MCF 10A (cell line): Measurements from ENCODE around the gene IL17A. TPM values are rescaled to one million over a fixed set of nuclear protein-coding genes. Genes with fewer than 3 reads are reported as not detected.

Experiments
- BruUV-seq: library from RNA; stranded (reverse); fragments of 400-500 nt; replicated peaks from 2 replicates; lab custom pipeline; 2021; lab: Mats Ljungman, UMichigan
- CTCF ChIA-PET: fragments of 300-600 bp; sonication (Branson Sonifier 250); formaldehyde crosslinking; extraction: SDS; loops from one replicate; lab custom pipeline; 2021; ENCODE audit warnings: antibody characterized with exemption, inconsistent platforms; lab: Yijun Ruan, JAX
- POLR2A ChIA-PET: fragments of 300-600, 350-650 bp; sonication (Branson Sonifier 250); formaldehyde crosslinking; extraction: SDS; loops from one replicate; lab custom pipeline; 2020; ENCODE audit warnings: antibody characterized with exemption, inconsistent platforms; lab: Yijun Ruan, JAX
- DNase-seq: peaks from one replicate; pipeline ENCODE4 v3.0.0-alpha.2; 2018; ENCODE audit not compliant: unreplicated experiment
- H3K27ac Mint-ChIP-seq: one replicate; pipeline ENCODE4 v1.8.0; 2022; ENCODE audit warnings: mild to moderate bottlenecking, low read depth, mixed read lengths; ENCODE audit not compliant: unreplicated experiment
- H3K27me3 Mint-ChIP-seq: one replicate; pipeline ENCODE4 v1.8.0; 2022; ENCODE audit warnings: mixed read lengths; ENCODE audit not compliant: insufficient read depth, unreplicated experiment
- H3K36me3 Mint-ChIP-seq: one replicate; pipeline ENCODE4 v1.8.0; 2022; ENCODE audit warnings: mild to moderate bottlenecking, moderate library complexity, mixed read lengths; ENCODE audit not compliant: insufficient read depth, unreplicated experiment
- H3K4me1 Mint-ChIP-seq: one replicate; pipeline ENCODE4 v1.8.0; 2022; ENCODE audit warnings: mixed read lengths; ENCODE audit not compliant: insufficient read depth, unreplicated experiment
- H3K4me3 Mint-ChIP-seq: one replicate; pipeline ENCODE4 v1.8.0; 2022; ENCODE audit warnings: mild to moderate bottlenecking, moderate library complexity, mixed read lengths; ENCODE audit not compliant: unreplicated experiment
- H3K9me3 Mint-ChIP-seq: one replicate; pipeline ENCODE4 v1.8.0; 2022; ENCODE audit warnings: mixed read lengths; ENCODE audit not compliant: unreplicated experiment
- intact Hi-C: fragments of 100-400 bp; cut with micrococcal nuclease; formaldehyde crosslinking; loops from 2 replicates; pipeline ENCODE4 v1.14.1; 2022
- total RNA-seq: library from RNA; stranded (reverse); gene quantifications from 2 replicates; pipeline ENCODE4 v1.2.3, GENCODE V29; 2022
- TF ChIP-seq, protein P1 (sequence below): fragments of 200-600 bp; IDR thresholded peaks from one replicate; pipeline ENCODE4 v1.8.0; 2022; ENCODE audit warnings: antibody characterized with exemption, mild to moderate bottlenecking; ENCODE audit not compliant: unreplicated experiment

The IL17A gene
- total RNA-seq, 1 experiment from 2014 or later, result not detected

DNA sequence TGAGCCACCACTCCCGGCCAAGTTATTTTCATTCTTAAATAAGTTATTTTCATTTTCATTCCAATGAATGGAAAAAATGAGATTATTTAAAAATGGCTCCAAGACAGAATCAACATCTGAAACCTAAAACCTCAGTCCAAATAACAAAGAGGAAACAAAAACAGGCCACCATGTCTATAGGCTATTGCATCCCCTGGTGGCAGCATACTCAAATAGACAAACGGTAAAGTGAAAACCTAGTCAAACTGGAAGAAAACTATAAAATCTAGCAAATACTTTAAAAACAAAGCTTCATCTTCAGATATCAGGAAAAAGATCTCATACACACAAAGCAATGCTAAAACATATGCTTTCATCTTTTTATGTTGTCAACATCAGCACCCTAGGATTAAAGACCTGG is 20.9 kb downstream of the IL17A start:
- no peak for DNase-seq
- Mint-ChIP-seq H3K9me3 (no peaks in the 10 kb centered on the region), H3K27ac (no peak overlapping the region), H3K4me3 (no peak overlapping the region), H3K4me1 (no peaks in the 10 kb centered on the region), H3K36me3 (no peaks in the 10 kb centered on the region), H3K27me3 (peaks cover 3% of the 10 kb centered on the region)
- ChIA-PET POLR2A (no interaction called here), CTCF (interaction anchor here (1.2 to 1.5 kb wide), 2 partner anchors 27 to 45 kb away, joined by 4 to 9 read pairs; no protein-coding TSS in a partner anchor)
- intact Hi-C loops, result no loop called here
- TF ChIP-seq, protein P1, sequence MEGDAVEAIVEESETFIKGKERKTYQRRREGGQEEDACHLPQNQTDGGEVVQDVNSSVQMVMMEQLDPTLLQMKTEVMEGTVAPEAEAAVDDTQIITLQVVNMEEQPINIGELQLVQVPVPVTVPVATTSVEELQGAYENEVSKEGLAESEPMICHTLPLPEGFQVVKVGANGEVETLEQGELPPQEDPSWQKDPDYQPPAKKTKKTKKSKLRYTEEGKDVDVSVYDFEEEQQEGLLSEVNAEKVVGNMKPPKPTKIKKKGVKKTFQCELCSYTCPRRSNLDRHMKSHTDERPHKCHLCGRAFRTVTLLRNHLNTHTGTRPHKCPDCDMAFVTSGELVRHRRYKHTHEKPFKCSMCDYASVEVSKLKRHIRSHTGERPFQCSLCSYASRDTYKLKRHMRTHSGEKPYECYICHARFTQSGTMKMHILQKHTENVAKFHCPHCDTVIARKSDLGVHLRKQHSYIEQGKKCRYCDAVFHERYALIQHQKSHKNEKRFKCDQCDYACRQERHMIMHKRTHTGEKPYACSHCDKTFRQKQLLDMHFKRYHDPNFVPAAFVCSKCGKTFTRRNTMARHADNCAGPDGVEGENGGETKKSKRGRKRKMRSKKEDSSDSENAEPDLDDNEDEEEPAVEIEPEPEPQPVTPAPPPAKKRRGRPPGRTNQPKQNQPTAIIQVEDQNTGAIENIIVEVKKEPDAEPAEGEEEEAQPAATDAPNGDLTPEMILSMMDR, result peak; percentile 10
- BruUV-seq, result no TSS peak

- intact Hi-C loops, result no loop called here
- no peak for DNase-seq
- TF ChIP-seq, protein P1, result no peak
- Mint-ChIP-seq H3K4me3 (no peak overlapping the region), H3K9me3 (no peaks in the 10 kb centered on the region), H3K4me1 (no peaks in the 10 kb centered on the region), H3K27ac (no peak overlapping the region), H3K27me3 (peaks cover 14% of the 10 kb centered on the region), H3K36me3 (no peaks in the 10 kb centered on the region)
- BruUV-seq, result no TSS peak
- CTCF ChIA-PET, result interaction anchor here (1.0 kb wide), 1 partner anchor 55 kb away, joined by 4 read pairs; no protein-coding TSS in a partner anchor
- POLR2A ChIA-PET, result no interaction called here
Observed at GRCh38 chr6:52208612-52209011, 22.4 kb downstream of the IL17A start.

- CTCF ChIA-PET, result interaction anchor here (0.8 to 1.0 kb wide), 2 partner anchors 17 to 52 kb away, joined by 3 read pairs; no protein-coding TSS in a partner anchor
- DNase-seq, result no peak
- POLR2A ChIA-PET, result no interaction called here
- BruUV-seq, result no TSS peak
- Mint-ChIP-seq H3K27me3 (peaks cover 14% of the 10 kb centered on the region), H3K9me3 (no peaks in the 10 kb centered on the region), H3K4me1 (no peaks in the 10 kb centered on the region), H3K4me3 (no peak overlapping the region), H3K27ac (no peak overlapping the region), H3K36me3 (no peaks in the 10 kb centered on the region)
- TF ChIP-seq, protein P1, result no peak
- intact Hi-C loops, result no loop called here
Observed at GRCh38 chr6:52209770-52210169, 23.6 kb downstream of the IL17A start.

DNA sequence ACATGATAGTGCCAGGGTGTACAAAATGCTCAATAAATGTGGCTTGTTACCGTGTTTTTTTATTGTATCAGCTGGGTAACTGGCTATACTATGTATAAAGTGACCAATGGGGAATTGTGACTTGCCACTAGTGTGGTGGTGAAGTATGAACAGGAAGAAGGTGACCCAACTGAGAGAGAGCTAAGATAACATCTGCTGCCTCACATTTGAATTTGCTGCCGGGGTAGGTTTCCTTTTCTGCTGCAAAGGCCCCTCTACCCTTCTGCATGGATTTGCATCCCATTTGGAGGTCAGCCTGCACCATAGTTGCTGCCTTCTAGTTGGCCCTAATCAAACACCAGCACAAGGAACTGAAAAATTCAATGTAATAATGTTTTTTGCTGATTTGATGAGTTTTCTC is 24.1 kb downstream of the IL17A start:
- DNase-seq, result no peak
- H3K36me3 Mint-ChIP-seq, result no peaks in the 10 kb centered on the region
- BruUV-seq, result no TSS peak
- H3K4me1 Mint-ChIP-seq, result no peaks in the 10 kb centered on the region
- no peak overlapping the region for H3K4me3 Mint-ChIP-seq
- ChIA-PET CTCF (interaction anchor here (0.8 to 1.0 kb wide), 2 partner anchors 17 to 53 kb away, joined by 3 read pairs; no protein-coding TSS in a partner anchor), POLR2A (no interaction called here)
- H3K9me3 Mint-ChIP-seq, result no peaks in the 10 kb centered on the region
- H3K27ac Mint-ChIP-seq, result no peak overlapping the region
- TF ChIP-seq, protein P1, result no peak
- intact Hi-C loops, result no loop called here
- peaks cover 14% of the 10 kb centered on the region for H3K27me3 Mint-ChIP-seq
